ENCODE measurements around the gene PKD1.
"Not testable (repeated sequence)": the region's sequence is repeated elsewhere in the genome, so short reads cannot be mapped to it uniquely, and the experiment has no call there.

DNA sequence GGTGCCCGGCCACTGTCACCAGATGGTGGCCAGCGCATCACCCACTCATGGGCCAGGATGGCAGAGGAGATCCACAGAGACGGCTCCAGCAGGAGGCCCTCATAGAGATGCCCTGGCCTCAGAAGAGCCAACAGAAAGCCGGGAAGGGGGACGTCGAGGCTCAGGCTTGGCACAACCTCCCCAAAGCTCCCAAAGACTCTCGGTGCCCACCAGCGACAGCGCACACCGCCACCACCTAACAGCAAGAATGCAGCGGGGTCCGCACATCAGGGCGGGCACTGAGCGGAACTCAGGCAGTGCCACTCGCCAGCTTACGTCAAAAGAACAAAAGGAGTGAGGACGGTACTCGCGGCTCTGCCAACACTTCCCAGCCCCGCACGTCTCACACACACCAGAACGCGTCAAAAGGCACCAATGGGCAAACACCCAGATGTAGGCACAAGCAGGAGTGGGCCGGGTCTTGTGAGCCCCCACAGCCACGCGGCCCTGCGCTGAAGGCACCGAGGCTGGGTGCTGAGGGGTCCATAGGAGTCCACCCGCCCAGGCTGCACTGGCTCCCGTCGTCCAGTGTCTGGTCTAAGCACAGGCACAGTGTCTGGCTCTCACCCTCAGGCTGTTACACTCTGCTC lies 8.7 kb downstream of the PKD1 start:
- TF ChIP-seq ZNF274 (IDR thresholded peaks at IDR 0.05; ENCODE audit: low read depth, low read length); SUZ12 (IDR thresholded peaks at IDR 0.05; ENCODE audit: extremely low read depth, insufficient read depth, insufficient read length): not testable (repeated sequence)
